ENCODE results near the gene PBRM1. TPM values are rescaled to one million over a fixed set of nuclear protein-coding genes. Genes with fewer than 3 reads are reported as not detected.

Gene PBRM1
- total and polyA plus RNA-seq, 2 experiments from 2014 or later = 50.9 to 77.4 TPM

GRCh38 chr3:52533623-52534280 lies 152.0 kb downstream of the PBRM1 start, which contains the start of gene NT5DC2:
Gene NT5DC2 (minus strand): TSS chr3:52533857. CDS start chr3:52533737, 120 bp downstream.
- Histone ChIP-seq H3K9me2 (replicated peaks; ENCODE audit: insufficient read depth) (no peaks in the 10 kb centered on the region), H3K79me2 (peaks cover 71% of the 10 kb centered on the region), H3K27ac (peak within 1 kb of the TSS; percentile 91), H3K9me3 (ENCODE audit: low read depth) (no peaks in the 10 kb centered on the region), H3K4me3 (peak within 1 kb of the TSS; percentile 82), H3K36me3 (replicated peaks; ENCODE audit: insufficient read depth, low read depth) (no peaks in the 10 kb centered on the region), H3K4me1 (ENCODE audit: insufficient read depth) (peaks cover 61% of the 10 kb centered on the region), H4K20me1 (ENCODE audit: insufficient read depth, poor library complexity, severe bottlenecking) (peaks cover 20% of the 10 kb centered on the region), H3K27me3 (no peaks in the 10 kb centered on the region), H3K4me2 (peak within 1 kb of the TSS; percentile 94), H2AFZ (peak within 1 kb of the TSS; percentile 77)
- peak; percentile 92 for DNase-seq (ENCODE audit: low spot score)
- 8% methylated on average over 12 of the region's 91 CpGs for WGBS (ENCODE audit: low lambda C conversion rate, missing lambda C conversion rate)
- no peak for TF ChIP-seq EZH2 (IDR thresholded peaks at IDR 0.05; ENCODE audit: borderline replicate concordance)
- TF ChIP-seq EZH2phosphoT487 (IDR thresholded peaks at IDR 0.05; ENCODE audit: low read depth, severe bottlenecking, unreplicated experiment) = no peak
- TF ChIP-seq, protein P1, sequence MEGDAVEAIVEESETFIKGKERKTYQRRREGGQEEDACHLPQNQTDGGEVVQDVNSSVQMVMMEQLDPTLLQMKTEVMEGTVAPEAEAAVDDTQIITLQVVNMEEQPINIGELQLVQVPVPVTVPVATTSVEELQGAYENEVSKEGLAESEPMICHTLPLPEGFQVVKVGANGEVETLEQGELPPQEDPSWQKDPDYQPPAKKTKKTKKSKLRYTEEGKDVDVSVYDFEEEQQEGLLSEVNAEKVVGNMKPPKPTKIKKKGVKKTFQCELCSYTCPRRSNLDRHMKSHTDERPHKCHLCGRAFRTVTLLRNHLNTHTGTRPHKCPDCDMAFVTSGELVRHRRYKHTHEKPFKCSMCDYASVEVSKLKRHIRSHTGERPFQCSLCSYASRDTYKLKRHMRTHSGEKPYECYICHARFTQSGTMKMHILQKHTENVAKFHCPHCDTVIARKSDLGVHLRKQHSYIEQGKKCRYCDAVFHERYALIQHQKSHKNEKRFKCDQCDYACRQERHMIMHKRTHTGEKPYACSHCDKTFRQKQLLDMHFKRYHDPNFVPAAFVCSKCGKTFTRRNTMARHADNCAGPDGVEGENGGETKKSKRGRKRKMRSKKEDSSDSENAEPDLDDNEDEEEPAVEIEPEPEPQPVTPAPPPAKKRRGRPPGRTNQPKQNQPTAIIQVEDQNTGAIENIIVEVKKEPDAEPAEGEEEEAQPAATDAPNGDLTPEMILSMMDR (IDR thresholded peaks at IDR 0.05; ENCODE audit: poor library complexity) = no peak

DNA sequence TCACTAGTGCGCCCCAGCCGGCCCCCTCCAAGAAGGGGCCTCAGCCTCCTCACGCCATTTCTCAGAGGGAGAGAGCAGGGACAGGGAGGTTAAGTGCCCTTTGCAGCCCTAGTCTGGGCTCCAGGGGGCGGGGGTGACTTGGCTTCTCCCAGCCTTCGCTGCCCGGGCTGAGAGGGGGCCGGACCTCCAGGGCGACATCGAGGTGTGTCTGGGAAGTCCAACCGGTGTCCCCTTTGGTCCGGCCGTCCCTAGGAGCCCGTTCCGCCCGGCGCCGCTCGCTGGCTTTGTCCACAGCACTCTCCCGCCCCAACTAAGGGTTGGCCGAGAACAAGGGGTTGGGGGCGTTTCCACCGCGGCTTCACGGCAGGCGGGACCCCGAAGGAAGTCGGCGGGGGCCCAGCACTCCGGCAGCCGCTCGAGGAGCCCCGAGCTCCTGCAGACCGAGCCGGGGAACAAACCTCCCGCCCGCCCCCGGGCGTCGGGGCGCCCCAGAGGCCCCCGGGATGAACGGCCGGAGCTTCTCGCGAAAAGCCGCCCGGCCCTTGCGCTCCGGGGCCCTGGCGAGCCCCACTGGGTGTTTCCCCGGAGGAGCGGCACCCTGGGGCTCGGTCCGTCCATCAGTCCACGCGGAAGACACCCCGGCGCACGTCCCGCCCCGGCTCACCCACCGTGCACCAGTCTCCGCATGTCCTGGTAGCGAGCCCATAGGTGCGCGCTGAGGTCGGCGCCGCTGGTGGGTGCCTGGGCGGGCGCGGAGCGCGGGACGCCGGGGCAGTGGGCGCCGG lies 152.7 kb downstream of the PBRM1 start:
- Histone ChIP-seq H3K27ac (peak overlapping the region; percentile 72), H3K9me2 (replicated peaks; ENCODE audit: insufficient read depth) (no peaks in the 10 kb centered on the region), H3K4me2 (peak overlapping the region; percentile 94), H2AFZ (peak overlapping the region; percentile 9), H3K4me3 (peak overlapping the region; percentile 80), H4K20me1 (ENCODE audit: insufficient read depth, poor library complexity, severe bottlenecking) (peaks cover 14% of the 10 kb centered on the region), H3K27me3 (no peaks in the 10 kb centered on the region), H3K36me3 (replicated peaks; ENCODE audit: insufficient read depth, low read depth) (no peaks in the 10 kb centered on the region), H3K79me2 (peaks cover 64% of the 10 kb centered on the region), H3K4me1 (ENCODE audit: insufficient read depth) (peaks cover 54% of the 10 kb centered on the region), H3K9me3 (ENCODE audit: low read depth) (no peaks in the 10 kb centered on the region)
- WGBS (ENCODE audit: low lambda C conversion rate, missing lambda C conversion rate) = 1% methylated on average over 66 of the region's 78 CpGs
- TF ChIP-seq EZH2phosphoT487 (IDR thresholded peaks at IDR 0.05; ENCODE audit: low read depth, severe bottlenecking, unreplicated experiment) = no peak
- no peak for TF ChIP-seq EZH2 (IDR thresholded peaks at IDR 0.05; ENCODE audit: borderline replicate concordance)
- TF ChIP-seq, protein P1 (IDR thresholded peaks at IDR 0.05; ENCODE audit: poor library complexity) = no peak
- peak; percentile 56 for DNase-seq (ENCODE audit: low spot score)

GRCh38 chr3:52532517-52532837 lies 153.2 kb downstream of the PBRM1 start:
- H2AFZ ChIP-seq = peak overlapping the region; percentile 9
- WGBS (ENCODE audit: low lambda C conversion rate, missing lambda C conversion rate) = 10% methylated on average over 5 of the region's 5 CpGs
- peaks cover 8% of the 10 kb centered on the region for H4K20me1 ChIP-seq (ENCODE audit: insufficient read depth, poor library complexity, severe bottlenecking)
- H3K27me3 ChIP-seq = no peaks in the 10 kb centered on the region
- DNase-seq (ENCODE audit: low spot score) = peak; percentile 58
- H3K4me1 ChIP-seq (ENCODE audit: insufficient read depth) = peaks cover 49% of the 10 kb centered on the region
- TF ChIP-seq EZH2phosphoT487 (IDR thresholded peaks at IDR 0.05; ENCODE audit: low read depth, severe bottlenecking, unreplicated experiment) = no peak
- H3K79me2 ChIP-seq = peaks cover 58% of the 10 kb centered on the region
- H3K9me2 ChIP-seq (replicated peaks; ENCODE audit: insufficient read depth) = no peaks in the 10 kb centered on the region
- H3K36me3 ChIP-seq (replicated peaks; ENCODE audit: insufficient read depth, low read depth) = no peaks in the 10 kb centered on the region
- no peaks in the 10 kb centered on the region for H3K9me3 ChIP-seq (ENCODE audit: low read depth)
- H3K27ac ChIP-seq = peak overlapping the region; percentile 72
- peak overlapping the region; percentile 94 for H3K4me2 ChIP-seq
- H3K4me3 ChIP-seq = peak overlapping the region; percentile 80
